ENCODE results near the gene OBSCN.

OBSCN gene

DNA sequence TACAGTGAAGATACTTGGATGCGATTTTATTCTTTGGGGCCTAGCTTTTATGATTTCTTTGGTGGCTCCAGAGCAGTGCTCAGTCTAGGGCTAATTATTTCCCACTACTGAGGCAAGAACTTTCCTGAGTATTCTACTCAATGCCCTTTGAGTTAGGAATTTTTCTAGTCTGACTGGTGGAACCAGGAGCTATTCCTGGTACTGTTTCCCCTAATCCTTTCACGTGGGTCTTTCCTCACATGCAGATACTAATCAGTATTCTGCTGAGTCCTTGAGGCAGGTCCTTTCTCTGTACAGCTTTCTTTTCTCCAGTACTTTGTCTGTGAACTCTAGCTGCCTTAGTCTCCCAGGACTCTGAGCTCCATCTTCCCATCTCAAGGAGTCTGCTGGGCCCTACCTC, 122.0 kb downstream of the OBSCN start:
- no peak for DNase-seq

GRCh38 chr1:228332797-228333738, 125.2 kb downstream of the OBSCN start:
- no peak for DNase-seq

DNA sequence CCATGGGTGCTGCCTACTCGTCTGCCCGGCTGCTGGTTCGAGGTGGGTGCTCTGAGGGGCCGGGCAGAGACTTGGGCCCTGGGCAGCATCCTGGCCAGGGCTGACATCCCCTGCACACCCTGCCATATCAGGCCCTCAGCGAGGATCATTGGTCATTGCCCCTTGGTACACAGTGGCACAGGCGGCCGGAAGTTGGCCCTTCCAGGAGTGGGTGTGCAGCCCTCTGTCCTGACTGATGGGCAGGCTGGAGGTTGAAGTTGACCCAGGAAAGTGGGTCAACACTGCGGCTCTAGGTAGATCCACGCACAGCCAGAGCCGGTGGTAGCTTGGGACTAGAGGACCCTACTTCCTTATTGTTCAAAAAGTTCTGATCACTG, 125.9 kb downstream of the OBSCN start:
- no peak for DNase-seq

- no peak for DNase-seq
These were observed 126.5 kb downstream of the OBSCN start for GRCh38 chr1:228334226-228334935.

- no peak for DNase-seq
These were observed 127.1 kb downstream of the OBSCN start for GRCh38 chr1:228334954-228335353.

DNA sequence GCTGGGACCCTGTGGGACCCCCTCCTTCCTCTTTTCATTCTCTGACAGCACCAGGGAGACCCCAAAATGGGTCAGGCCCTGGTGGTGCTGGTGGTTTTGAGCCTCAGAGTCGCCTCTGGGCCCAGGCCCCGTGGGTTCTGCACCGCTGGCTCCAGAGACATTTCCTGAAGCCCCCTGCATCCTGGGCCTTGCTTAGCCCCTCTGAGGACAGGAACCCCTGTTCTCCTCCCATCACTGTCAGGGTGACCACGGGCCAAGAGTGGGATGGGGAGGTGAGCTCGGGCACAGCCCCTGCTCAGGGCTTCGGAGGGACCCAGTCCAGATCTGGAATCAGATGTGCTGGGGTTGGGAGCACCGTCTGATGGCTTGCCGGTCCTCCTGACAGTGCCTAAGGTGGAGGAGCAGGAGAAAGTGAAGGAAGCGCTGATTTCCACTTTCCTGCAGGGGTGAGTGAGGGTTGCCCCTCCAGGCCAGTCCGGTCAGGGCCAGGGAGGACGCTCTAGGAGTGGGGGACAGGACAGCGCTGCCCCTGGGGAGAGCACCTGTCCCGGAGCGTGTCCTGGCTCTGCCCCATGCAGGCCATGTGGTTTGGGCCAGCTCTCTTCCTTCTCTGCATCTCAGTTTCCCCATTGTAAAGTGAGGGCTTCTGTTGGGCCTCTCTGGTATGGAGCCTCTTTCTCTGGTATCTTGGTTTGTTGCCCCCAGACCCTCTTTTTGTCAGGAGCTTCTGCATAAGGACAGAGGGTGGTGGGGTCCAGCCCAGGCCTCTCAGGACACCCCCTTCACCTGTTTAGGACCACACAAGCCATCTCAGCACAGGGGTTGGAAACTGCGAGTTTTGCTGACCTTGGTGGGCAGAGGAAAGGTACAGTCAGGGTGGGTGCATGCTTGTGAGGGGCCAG, 127.8 kb downstream of the OBSCN start:
- no peak for DNase-seq

DNA sequence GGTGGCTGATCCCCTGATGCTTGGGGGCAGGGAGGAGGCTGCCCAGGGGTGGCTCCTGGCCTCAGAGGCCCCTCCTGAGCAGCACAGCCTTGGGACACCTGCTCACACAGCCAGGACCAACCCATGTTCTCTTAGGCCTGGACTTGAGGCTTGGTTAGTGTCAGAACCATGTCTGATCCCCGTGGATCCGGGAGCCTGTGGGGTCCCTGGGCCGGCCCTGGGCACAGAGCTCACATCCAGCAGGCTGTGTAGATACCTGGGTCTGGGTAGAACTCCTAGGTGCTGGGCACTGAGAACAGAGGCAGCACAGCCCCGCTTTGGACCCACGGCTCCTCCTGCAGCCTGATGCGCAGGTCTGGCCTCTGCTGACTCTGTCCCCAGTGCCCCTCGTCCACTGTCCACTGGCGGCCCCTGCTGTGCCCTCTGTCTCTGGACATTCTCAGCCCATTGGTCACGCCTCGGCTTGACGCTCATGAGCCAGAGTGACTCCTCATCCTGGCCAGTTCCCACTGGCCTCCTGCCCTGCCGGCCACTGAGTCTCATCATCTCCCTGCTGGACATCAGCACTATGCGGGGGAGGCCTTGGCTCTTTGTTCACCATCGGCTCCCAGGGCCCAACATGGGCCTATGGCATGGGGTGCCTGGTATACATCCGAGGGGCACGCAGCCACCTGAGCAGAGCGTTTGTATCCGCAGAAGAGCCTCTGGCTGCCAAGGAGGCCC, 128.6 kb downstream of the OBSCN start:
- DNase-seq, result no peak

GRCh38 chr1:228337031-228337564, 129.3 kb downstream of the OBSCN start:
- no peak for DNase-seq

DNA sequence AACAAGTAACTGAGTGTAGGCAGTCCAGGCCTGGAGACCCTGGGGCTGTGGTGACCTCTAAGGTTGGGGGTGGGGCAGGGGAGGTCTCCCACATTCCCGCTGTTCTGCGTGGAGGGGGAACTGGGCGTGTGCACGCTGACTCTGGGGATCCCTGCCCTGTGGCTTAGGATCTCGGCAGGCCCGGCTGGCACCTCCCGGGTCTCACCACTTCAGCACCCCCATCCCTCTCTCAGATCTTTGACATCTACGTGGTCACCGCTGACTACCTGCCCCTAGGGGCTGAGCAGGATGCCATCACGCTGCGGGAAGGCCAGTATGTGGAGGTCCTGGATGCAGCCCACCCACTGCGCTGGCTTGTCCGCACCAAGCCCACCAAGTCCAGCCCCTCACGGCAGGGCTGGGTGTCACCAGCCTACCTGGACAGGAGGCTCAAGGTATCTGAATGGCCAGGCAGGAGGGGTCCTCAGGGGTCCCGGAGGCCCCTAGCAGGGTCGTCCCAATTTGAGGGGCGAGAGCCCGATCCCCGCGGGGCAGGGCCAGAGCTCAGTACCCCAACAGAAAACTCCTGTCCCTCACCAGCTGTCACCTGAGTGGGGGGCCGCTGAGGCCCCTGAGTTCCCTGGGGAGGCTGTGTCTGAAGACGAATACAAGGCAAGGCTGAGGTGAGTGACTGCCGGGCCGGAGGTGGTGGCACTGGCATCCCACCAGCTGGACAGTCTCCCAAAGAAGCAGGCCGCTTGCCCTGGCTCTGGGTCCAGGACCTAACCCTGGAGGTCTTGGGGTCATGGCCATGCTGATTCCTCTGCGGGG, 130.1 kb downstream of the OBSCN start:
- no peak for DNase-seq

- DNase-seq, result no peak
These were observed 130.7 kb downstream of the OBSCN start for GRCh38 chr1:228338521-228339051.

DNA sequence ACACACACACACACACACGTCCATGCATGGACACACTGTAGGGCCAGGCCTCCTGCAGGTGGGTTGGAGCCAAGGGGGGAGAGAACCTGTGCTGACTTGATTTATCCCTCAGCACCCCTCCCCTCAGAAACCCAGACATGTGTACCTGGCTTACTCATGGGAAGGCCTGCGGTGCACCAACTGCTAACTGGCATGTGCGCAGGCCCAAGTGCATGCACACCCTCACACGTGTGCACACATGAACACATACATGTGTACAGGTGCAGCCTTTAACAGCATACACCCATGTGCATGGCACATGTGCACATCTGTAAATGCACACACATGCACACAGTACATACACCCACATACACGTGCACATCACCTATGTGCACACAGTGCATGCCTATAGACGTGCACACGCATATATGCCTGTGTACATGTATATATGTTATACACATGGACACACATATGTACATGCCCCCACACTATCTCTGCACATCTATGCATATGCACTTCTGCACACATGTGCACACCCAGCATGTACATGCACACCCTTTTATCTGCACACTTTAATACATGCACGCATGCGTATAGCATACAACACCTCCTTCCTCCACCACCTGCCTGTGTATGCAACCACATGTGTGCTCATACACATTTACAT, 131.3 kb downstream of the OBSCN start:
- no peak for DNase-seq

- DNase-seq, result no peak
These were observed 132.2 kb downstream of the OBSCN start for GRCh38 chr1:228339766-228340685.

DNA sequence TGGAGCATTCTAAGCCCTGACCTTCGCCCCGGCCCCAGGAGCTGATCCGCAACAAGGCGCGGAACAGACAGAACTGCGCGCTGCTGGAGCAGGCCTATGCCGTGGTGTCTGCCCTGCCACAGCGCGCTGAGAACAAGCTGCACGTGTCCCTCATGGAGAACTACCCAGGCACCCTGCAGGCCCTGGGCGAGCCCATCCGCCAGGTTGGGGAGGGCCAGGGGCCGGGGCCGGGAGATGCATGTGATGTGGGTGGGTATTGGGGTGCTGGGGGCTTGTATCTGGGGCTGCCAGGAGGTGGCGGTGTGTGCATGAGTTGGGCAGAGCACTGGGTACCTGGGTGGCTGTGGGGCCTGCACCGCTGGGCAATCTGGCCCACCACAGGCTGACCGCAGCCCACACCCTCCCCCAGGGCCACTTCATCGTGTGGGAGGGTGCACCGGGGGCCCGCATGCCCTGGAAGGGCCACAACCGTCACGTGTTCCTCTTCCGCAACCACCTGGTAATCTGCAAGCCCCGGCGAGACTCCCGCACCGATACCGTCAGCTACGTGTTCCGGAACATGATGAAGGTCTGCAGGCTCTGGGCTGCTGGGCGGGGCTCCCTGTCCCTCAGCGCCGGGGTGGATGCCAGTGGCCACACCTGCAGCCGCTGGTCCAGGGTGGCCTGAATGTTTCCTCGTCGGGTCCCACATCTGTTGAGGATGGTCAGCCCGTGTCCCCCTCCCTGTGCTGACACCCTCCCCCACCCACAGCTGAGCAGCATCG, 133.0 kb downstream of the OBSCN start:
- no peak for DNase-seq

DNA sequence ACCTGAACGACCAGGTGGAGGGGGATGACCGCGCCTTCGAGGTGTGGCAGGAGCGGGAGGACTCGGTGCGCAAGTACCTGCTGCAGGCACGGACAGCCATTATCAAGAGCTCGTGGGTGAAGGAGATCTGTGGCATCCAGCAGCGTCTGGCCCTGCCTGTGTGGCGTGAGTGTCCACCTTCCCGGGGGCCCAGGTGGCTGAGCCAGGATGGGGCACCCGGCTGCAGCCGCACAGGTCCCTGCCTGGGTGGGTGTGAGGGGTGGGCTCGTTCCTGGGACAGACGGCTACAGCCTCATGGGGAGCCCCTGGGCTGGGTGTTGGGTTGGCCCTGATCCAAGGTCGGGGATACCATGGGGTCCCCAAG, 133.6 kb downstream of the OBSCN start:
- DNase-seq, result no peak

GRCh38 chr1:228341814-228342626, 134.2 kb downstream of the OBSCN start:
- DNase-seq, result no peak

GRCh38 chr1:228342627-228343190, 134.9 kb downstream of the OBSCN start:
- DNase-seq, result no peak

- DNase-seq, result no peak
These were observed 135.4 kb downstream of the OBSCN start for GRCh38 chr1:228343191-228343661.
